Activated CD4-positive, alpha-beta T cell treated with anti-CD3 and anti-CD28 coated beads for 48 hours (primary cell): ENCODE results near the gene FAM43A.

Source experiments
- DNase-seq: peaks from one replicate; pipeline ENCODE4 v3.0.0-alpha.2; 2020

The FAM43A gene, protein sequence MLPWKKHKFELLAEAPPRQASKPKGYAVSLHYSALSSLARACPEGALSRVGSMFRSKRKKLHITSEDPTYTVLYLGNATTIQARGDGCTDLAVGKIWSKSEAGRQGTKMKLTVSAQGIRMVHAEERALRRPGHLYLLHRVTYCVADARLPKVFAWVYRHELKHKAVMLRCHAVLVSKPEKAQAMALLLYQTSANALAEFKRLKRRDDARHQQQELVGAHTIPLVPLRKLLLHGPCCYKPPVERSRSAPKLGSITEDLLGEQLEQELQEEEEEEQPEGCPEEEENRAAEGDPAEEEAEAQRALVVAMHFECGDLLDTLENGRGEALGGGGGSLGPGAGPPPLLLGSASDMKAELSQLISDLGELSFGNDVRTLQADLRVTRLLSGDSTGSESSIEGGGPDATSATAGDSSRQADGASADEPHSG

GRCh38 chr3:194685718-194686413 is at the start of gene FAM43A:
FAM43A (plus strand) TSS chr3:194685883; CDS start chr3:194686827, 944 bp downstream.
- peak; percentile 89 for DNase-seq

- no peak for DNase-seq
Observed at GRCh38 chr3:194637066-194637465, 48.6 kb upstream of the FAM43A start.

GRCh38 chr3:194637541-194638400 is 47.9 kb upstream of the FAM43A start:
- no peak for DNase-seq

DNA sequence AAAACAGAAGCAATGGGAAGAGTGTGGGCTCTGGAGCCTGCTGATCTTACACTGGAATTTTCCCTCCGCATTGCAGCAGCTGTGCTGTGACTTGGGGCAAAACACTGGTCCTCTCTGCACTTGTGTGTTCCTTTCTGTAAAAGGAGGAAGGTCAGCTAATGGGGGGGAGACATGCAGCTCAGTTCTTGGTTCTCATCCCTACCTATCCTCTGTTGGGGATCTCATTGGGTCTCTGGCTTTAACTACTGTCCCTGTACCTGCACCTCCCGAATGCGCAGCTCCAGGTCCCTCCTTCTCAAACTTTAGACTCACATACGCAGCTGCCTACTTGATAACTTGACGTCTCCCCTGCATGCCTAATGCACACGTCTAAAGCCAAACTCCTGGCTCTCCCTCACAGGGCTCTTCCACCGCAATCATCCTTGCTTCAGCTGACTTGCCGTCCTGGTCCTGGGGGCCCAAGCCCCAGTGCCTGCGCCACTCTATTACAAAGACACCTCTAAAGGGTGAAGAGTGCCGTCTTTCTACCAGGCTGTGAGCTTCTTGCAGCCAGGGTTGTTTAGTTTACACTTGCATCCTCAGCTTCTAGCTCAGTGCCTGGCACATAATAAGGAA is 46.6 kb upstream of the FAM43A start:
- DNase-seq, result no peak

DNA sequence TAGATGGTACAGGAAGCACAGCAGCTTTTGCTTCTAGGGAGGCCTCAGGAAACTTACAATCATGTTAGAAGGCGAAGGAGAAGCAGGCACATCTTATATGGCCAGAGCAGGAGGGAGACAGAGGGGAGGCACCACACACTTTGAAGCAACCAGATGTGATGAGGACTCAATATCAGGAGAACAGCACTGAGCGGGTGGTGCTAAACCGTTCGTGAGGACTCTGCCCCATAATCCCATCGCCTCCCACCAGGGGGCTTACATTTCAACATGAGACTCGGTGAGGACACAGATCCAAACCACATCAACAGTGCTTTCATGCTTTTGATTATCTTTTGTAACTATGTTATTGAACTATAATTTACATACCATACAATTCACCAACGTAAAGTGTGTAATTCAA is 44.9 kb upstream of the FAM43A start:
- peak; percentile 60 for DNase-seq

DNA sequence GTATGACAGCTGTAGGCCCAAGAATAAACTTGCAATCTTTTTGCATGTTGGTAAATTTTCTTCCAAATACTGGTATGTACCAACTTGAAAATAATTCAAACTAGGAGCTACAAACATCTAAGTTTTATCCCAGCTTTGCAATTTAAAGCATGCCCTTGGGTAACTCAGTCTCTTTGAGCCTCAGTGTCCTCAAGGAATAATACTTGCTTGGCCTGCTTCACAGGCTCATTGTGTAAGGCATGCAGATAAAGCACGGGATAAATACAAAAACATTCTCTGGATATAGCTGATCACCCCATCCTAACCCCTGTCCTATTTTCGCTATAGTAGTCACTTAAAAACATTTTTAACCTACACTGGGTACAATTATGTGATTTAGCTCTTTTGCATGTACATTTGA is 42.9 kb upstream of the FAM43A start:
- no peak for DNase-seq

DNA sequence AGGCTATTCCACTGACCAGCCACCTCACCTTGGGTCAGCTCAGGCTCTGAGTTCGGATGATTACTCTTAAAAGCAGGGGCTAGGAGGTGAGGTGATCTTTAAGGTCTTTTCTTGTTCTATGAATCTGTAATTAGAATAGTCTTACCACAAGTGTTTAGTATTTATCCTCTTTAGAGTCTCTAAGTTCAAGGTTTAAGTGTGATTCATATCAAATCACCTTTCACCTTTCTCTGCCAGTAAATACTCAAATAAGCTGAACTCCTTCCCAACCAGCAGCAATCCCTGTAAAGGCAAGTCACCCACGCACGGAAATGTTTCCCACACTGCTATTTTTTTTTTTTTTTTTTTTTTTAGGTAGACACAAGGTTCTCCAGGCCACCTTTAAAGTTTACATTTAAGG is 37.9 kb upstream of the FAM43A start:
- no peak for DNase-seq

GRCh38 chr3:194654443-194654842 is 31.2 kb upstream of the FAM43A start:
- DNase-seq, result no peak

DNA sequence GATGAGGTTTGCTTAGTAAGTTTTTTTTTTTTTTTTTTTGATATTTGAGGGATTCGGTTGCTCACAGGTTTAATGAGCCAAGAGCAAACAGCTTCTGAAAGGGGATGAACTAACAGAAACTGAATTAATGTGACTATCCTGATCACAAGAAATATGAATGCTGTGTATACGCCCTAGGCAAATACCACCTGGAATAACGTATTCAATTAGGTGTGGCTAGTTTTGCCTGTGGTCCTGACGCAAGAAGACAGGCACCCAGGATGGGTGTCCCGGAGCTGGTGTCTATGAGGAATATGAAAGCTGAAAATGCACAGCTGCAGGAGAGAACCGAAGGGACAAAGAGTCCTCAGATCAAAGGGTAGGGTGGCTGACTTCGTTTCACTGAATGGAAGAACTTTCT is 28.2 kb upstream of the FAM43A start:
- DNase-seq, result no peak

GRCh38 chr3:194658477-194659242 is 27.0 kb upstream of the FAM43A start:
- DNase-seq, result no peak

DNA sequence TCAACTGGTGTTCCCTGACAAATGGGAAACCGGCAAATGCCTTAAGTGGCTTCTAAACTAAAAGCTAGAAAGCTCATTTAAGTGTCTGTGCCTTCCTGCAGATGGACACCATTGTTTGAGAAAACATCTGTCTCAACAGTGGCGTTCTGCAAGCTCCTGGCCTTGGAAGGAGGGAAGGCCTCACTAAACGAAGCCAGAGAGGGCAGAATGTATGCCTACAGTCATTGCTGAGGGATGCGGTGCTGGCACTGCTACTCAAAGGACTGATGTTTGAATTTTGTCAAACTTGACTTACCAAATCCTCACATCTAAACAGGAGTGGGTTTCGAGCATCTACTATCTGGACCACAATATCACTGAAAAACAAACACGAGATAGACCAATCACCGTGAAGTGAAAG is 25.9 kb upstream of the FAM43A start:
- no peak for DNase-seq

DNA sequence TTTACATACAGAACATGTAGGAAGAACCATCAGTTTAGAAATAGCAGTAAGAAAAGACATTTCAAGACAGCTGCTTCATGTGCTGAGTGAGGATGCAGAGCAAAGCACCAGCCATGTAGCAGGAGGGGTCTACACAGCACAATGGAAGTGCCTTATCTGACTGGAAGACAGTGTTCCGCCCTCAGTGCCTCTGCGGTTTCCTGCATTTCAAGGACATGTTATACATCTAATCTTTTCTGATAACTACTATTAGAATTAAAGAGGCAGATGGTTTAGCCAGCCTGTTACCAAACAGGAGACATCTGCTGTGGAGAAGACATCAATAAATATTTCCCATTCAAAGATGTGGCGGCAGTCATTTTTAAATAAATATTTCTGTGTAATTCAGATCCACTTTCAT is 24.3 kb upstream of the FAM43A start:
- no peak for DNase-seq

DNA sequence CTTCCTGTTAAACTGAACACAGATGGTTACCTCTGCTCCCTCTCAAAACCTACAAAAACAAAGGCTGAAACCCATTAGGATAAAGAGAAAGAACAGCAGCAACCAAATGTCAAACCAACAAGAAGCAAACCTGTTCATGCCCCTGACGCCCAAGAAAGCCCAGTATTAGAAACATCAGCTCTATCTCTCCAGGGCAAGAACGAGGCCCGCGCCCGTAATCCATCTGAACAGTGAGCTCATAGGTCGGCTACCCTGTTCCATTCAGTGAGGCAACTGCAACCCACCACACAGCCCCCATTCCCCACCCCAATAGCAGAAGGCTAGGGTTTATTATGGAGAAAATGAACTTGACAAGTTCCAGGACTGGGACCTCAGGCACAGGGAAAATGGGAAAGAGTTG is 23.7 kb upstream of the FAM43A start:
- no peak for DNase-seq

GRCh38 chr3:194664857-194665256 is 20.8 kb upstream of the FAM43A start:
- DNase-seq, result no peak

- no peak for DNase-seq
Observed at GRCh38 chr3:194667363-194667762, 18.3 kb upstream of the FAM43A start.

DNA sequence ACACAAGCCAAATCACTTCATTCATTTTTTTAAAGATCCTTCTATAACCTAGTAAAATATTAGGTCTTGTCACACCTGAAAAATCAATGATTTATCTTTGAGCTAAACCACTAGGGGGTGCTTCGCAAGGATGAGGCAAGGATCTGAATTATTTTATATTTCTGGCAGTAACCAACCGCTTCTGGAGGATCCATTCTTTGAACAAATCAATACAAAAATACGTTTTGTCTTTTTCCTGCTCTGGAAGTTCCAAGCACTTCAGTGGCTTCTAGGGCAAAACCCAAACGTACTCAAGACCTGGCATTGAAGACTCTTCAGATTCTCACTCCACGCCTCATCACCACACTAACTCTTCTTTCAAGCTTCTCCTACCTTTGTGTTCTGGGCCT is 14.2 kb upstream of the FAM43A start:
- DNase-seq, result no peak

GRCh38 chr3:194671900-194672808 is 13.5 kb upstream of the FAM43A start, which contains the start of gene LSG1:
LSG1 (minus strand) TSS chr3:194672191; CDS start chr3:194672162, 29 bp downstream.
- DNase-seq, result peak; percentile 93

- no peak for DNase-seq
Observed at GRCh38 chr3:194672876-194673275, 12.8 kb upstream of the FAM43A start.

GRCh38 chr3:194673761-194674160 is 11.9 kb upstream of the FAM43A start:
- DNase-seq, result no peak

DNA sequence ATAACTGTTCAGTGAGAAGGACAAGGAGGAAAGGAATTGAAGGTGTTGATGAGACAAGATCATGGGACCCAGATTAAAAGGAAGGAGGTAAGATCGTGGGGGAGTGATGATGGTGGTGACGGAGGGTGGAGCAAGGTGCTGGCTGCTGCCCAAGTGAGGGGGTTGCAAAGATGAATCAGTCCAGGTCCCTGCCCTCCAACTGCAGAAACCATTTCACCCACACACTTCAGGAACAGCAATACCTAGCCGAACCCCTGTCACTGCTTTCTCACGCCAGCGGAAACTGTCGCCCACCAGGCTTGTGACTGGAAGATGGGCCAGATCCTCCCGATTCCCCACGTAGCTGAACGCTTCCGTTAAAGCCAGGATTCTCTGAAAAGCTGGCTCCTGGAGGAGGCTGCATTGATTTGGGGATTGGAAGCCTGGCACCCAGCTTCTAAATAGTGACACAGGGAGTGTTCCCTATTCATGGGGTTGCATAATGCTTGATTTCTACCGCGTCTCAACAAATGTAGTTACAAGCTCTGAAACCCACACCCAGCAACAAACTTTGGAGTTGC is 10.5 kb upstream of the FAM43A start:
- DNase-seq, result peak; percentile 84

- DNase-seq, result no peak
Observed at GRCh38 chr3:194675680-194676079, 10.0 kb upstream of the FAM43A start.
